Dendritic cell treated with granulocyte-macrophage colony-stimulating factor and Interleukin-4, amounts not matched to agents 40 ng/mL and 50 ng/mL, for 4 days (primary cell): ENCODE data around the gene SPINT3.

Source experiments
- H3K27ac Mint-ChIP-seq: one replicate; pipeline ENCODE4 v1.8.0; 2022; ENCODE audit warnings: mild to moderate bottlenecking, mixed read lengths
- H3K27me3 Mint-ChIP-seq: one replicate; pipeline ENCODE4 v1.8.0; 2022; ENCODE audit warnings: mild to moderate bottlenecking, mixed read lengths
- H3K36me3 Mint-ChIP-seq: one replicate; pipeline ENCODE4 v1.8.0; 2022; ENCODE audit warnings: low read depth, mixed read lengths
- H3K4me1 Mint-ChIP-seq: one replicate; pipeline ENCODE4 v1.8.0; 2022; ENCODE audit warnings: low read depth, mixed read lengths
- H3K4me3 Mint-ChIP-seq: one replicate; pipeline ENCODE4 v1.8.0; 2022; ENCODE audit warnings: mild to moderate bottlenecking, moderate library complexity, mixed read lengths
- H3K9me3 Mint-ChIP-seq: one replicate; pipeline ENCODE4 v1.8.0; 2022; ENCODE audit warnings: mixed read lengths
- intact Hi-C: fragments of 100-400 bp; cut with micrococcal nuclease; formaldehyde crosslinking; loops from one replicate; pipeline ENCODE4 v1.15.0; 2022

The SPINT3 gene

GRCh38 chr20:45518282-45518681 lies 2.9 kb upstream of the SPINT3 start:
- H3K36me3 Mint-ChIP-seq = no peaks in the 10 kb centered on the region
- H3K9me3 Mint-ChIP-seq = no peaks in the 10 kb centered on the region
- intact Hi-C loops = no loop called here
- H3K4me3 Mint-ChIP-seq = no peak overlapping the region
- H3K27ac Mint-ChIP-seq = no peak overlapping the region
- peaks cover 21% of the 10 kb centered on the region for H3K27me3 Mint-ChIP-seq
- H3K4me1 Mint-ChIP-seq = no peaks in the 10 kb centered on the region

GRCh38 chr20:45510242-45510862 lies 5.1 kb downstream of the SPINT3 start:
- H3K9me3 Mint-ChIP-seq = no peaks in the 10 kb centered on the region
- peaks cover 26% of the 10 kb centered on the region for H3K27me3 Mint-ChIP-seq
- no peaks in the 10 kb centered on the region for H3K4me1 Mint-ChIP-seq
- no peak overlapping the region for H3K4me3 Mint-ChIP-seq
- H3K27ac Mint-ChIP-seq = no peak overlapping the region
- intact Hi-C loops = no loop called here
- H3K36me3 Mint-ChIP-seq = no peaks in the 10 kb centered on the region

GRCh38 chr20:45509091-45509490 lies 6.3 kb downstream of the SPINT3 start:
- peaks cover 23% of the 10 kb centered on the region for H3K27me3 Mint-ChIP-seq
- no peak overlapping the region for H3K4me3 Mint-ChIP-seq
- intact Hi-C loops = no loop called here
- H3K36me3 Mint-ChIP-seq = no peaks in the 10 kb centered on the region
- H3K27ac Mint-ChIP-seq = no peak overlapping the region
- H3K9me3 Mint-ChIP-seq = no peaks in the 10 kb centered on the region
- no peaks in the 10 kb centered on the region for H3K4me1 Mint-ChIP-seq

- H3K4me1 Mint-ChIP-seq = no peaks in the 10 kb centered on the region
- peaks cover 21% of the 10 kb centered on the region for H3K27me3 Mint-ChIP-seq
- no peaks in the 10 kb centered on the region for H3K36me3 Mint-ChIP-seq
- H3K4me3 Mint-ChIP-seq = no peak overlapping the region
- intact Hi-C loops = no loop called here
- H3K27ac Mint-ChIP-seq = no peak overlapping the region
- no peaks in the 10 kb centered on the region for H3K9me3 Mint-ChIP-seq
Measured at GRCh38 chr20:45508068-45508886, 7.1 kb downstream of the SPINT3 start.

- H3K36me3 Mint-ChIP-seq = no peaks in the 10 kb centered on the region
- no peak overlapping the region for H3K4me3 Mint-ChIP-seq
- no peak overlapping the region for H3K27ac Mint-ChIP-seq
- peaks cover 24% of the 10 kb centered on the region for H3K27me3 Mint-ChIP-seq
- no peaks in the 10 kb centered on the region for H3K4me1 Mint-ChIP-seq
- intact Hi-C loops = no loop called here
- H3K9me3 Mint-ChIP-seq = no peaks in the 10 kb centered on the region
Measured at GRCh38 chr20:45507011-45507820, 8.2 kb downstream of the SPINT3 start.

GRCh38 chr20:45506398-45506797 lies 9.0 kb downstream of the SPINT3 start:
- Mint-ChIP-seq H3K4me3 (no peak overlapping the region), H3K27me3 (peaks cover 23% of the 10 kb centered on the region), H3K27ac (no peak overlapping the region), H3K4me1 (no peaks in the 10 kb centered on the region), H3K36me3 (no peaks in the 10 kb centered on the region), H3K9me3 (no peaks in the 10 kb centered on the region)
- intact Hi-C loops = no loop called here

GRCh38 chr20:45503403-45503802 lies 12.0 kb downstream of the SPINT3 start:
- Mint-ChIP-seq H3K27me3 (peaks cover 39% of the 10 kb centered on the region), H3K27ac (no peak overlapping the region), H3K4me1 (no peaks in the 10 kb centered on the region)

GRCh38 chr20:45502561-45502960 lies 12.9 kb downstream of the SPINT3 start:
- Mint-ChIP-seq H3K4me1 (no peaks in the 10 kb centered on the region), H3K27me3 (peaks cover 41% of the 10 kb centered on the region), H3K9me3 (no peaks in the 10 kb centered on the region), H3K4me3 (no peak overlapping the region), H3K36me3 (no peaks in the 10 kb centered on the region), H3K27ac (no peak overlapping the region)
- intact Hi-C loops = no loop called here

More at GRCh38 chr20:45503403-45503802, 12.0 kb downstream of the SPINT3 start:
- Mint-ChIP-seq H3K4me3 (no peak overlapping the region), H3K36me3 (no peaks in the 10 kb centered on the region), H3K9me3 (no peaks in the 10 kb centered on the region)
- intact Hi-C loops = no loop called here

- Mint-ChIP-seq H3K4me1 (peaks cover 6% of the 10 kb centered on the region), H3K27me3 (peaks cover 43% of the 10 kb centered on the region)
Measured at GRCh38 chr20:45501600-45501999, 13.8 kb downstream of the SPINT3 start.

GRCh38 chr20:45500022-45500421 lies 15.4 kb downstream of the SPINT3 start:
- no peak overlapping the region for H3K4me3 Mint-ChIP-seq
- H3K4me1 Mint-ChIP-seq = peaks cover 20% of the 10 kb centered on the region
- H3K9me3 Mint-ChIP-seq = no peaks in the 10 kb centered on the region
- H3K36me3 Mint-ChIP-seq = no peaks in the 10 kb centered on the region
- peaks cover 38% of the 10 kb centered on the region for H3K27me3 Mint-ChIP-seq
- H3K27ac Mint-ChIP-seq = no peak overlapping the region
- intact Hi-C loops = no loop called here

More at GRCh38 chr20:45501600-45501999, 13.8 kb downstream of the SPINT3 start:
- intact Hi-C loops = no loop called here
- no peaks in the 10 kb centered on the region for H3K36me3 Mint-ChIP-seq
- H3K9me3 Mint-ChIP-seq = no peaks in the 10 kb centered on the region
- no peak overlapping the region for H3K27ac Mint-ChIP-seq
- no peak overlapping the region for H3K4me3 Mint-ChIP-seq

- Mint-ChIP-seq H3K27me3 (peaks cover 31% of the 10 kb centered on the region), H3K4me3 (no peak overlapping the region), H3K27ac (no peak overlapping the region), H3K36me3 (no peaks in the 10 kb centered on the region), H3K9me3 (no peaks in the 10 kb centered on the region), H3K4me1 (peaks cover 26% of the 10 kb centered on the region)
- intact Hi-C loops = no loop called here
Measured at GRCh38 chr20:45497971-45498494, 17.4 kb downstream of the SPINT3 start.

GRCh38 chr20:45496166-45496565 lies 19.3 kb downstream of the SPINT3 start:
- intact Hi-C loops = no loop called here
- no peak overlapping the region for H3K27ac Mint-ChIP-seq
- H3K36me3 Mint-ChIP-seq = no peaks in the 10 kb centered on the region
- peaks cover 21% of the 10 kb centered on the region for H3K27me3 Mint-ChIP-seq
- H3K4me3 Mint-ChIP-seq = no peak overlapping the region
- peaks cover 26% of the 10 kb centered on the region for H3K4me1 Mint-ChIP-seq
- H3K9me3 Mint-ChIP-seq = no peaks in the 10 kb centered on the region

GRCh38 chr20:45495501-45495941 lies 19.9 kb downstream of the SPINT3 start:
- Mint-ChIP-seq H3K27me3 (peaks cover 18% of the 10 kb centered on the region), H3K4me1 (peaks cover 26% of the 10 kb centered on the region), H3K36me3 (no peaks in the 10 kb centered on the region), H3K27ac (no peak overlapping the region), H3K4me3 (no peak overlapping the region), H3K9me3 (no peaks in the 10 kb centered on the region)
- intact Hi-C loops = no loop called here

- intact Hi-C loops = no loop called here
- Mint-ChIP-seq H3K27me3 (peaks cover 24% of the 10 kb centered on the region), H3K4me3 (no peak overlapping the region)
Measured at GRCh38 chr20:45489083-45489531, 26.3 kb downstream of the SPINT3 start.

More at GRCh38 chr20:45489083-45489531, 26.3 kb downstream of the SPINT3 start:
- Mint-ChIP-seq H3K9me3 (no peaks in the 10 kb centered on the region), H3K4me1 (no peaks in the 10 kb centered on the region), H3K27ac (no peak overlapping the region), H3K36me3 (no peaks in the 10 kb centered on the region)
